GM12891 (cell line): ENCODE measurements around the gene ALG5.

Source experiments
- PAX5 ChIP-seq: IDR thresholded peaks from 2 replicates; pipeline ENCODE4 v1.6.1; 2011; ENCODE audit warnings: low read length, moderate library complexity, mild to moderate bottlenecking; ENCODE audit not compliant: insufficient read depth, severe bottlenecking
- POLR2A ChIP-seq: IDR thresholded peaks from 2 replicates; pipeline ENCODE4 v1.6.1; 2011; ENCODE audit warnings: low read depth, low read length, control low read depth
- POLR2AphosphoS5 ChIP-seq: IDR thresholded peaks from 2 replicates; pipeline ENCODE4 v1.6.1; 2011; ENCODE audit warnings: low read depth, low read length, control low read depth
- POU2F2 ChIP-seq: IDR thresholded peaks from 2 replicates; pipeline ENCODE4 v1.6.1; 2011; ENCODE audit warnings: low read depth, mild to moderate bottlenecking, control low read depth, low read length, moderate library complexity
- SPI1 ChIP-seq: IDR thresholded peaks from 2 replicates; pipeline ENCODE4 v1.6.1; 2011; ENCODE audit warnings: low read depth, low read length, control low read depth

- TF ChIP-seq POLR2A, result no peak
- no peak for TF ChIP-seq POLR2AphosphoS5
- no peak for TF ChIP-seq PAX5
- no peak for TF ChIP-seq SPI1
- no peak for TF ChIP-seq POU2F2
These were observed 26.1 kb downstream of the ALG5 start for GRCh38 chr13:36973009-36973408.
